OCI-LY7 (cell line): ENCODE measurements around the gene CD69. TPM values are rescaled to one million over a fixed set of nuclear protein-coding genes. Genes with fewer than 3 reads are reported as not detected.
A peak's percentile ranks its signal among the peaks of the same experiment; 100 is the strongest.

ENCODE experiments used
- BruUV-seq: library from RNA; stranded (reverse); fragments of 400-500 nt; replicated peaks from 2 replicates; lab custom pipeline; 2021; lab: Mats Ljungman, UMichigan
- CTCF ChIA-PET: fragments of 300-600 bp; sonication (Branson Sonifier 250); formaldehyde crosslinking; loops from one replicate; lab custom pipeline; 2022; ENCODE audit warnings: antibody characterized with exemption; ENCODE audit not compliant: unreplicated experiment; lab: Charles Lee
- POLR2A ChIA-PET: fragments of 300-600 bp; sonication (Branson Sonifier 250); formaldehyde crosslinking; loops from one replicate; lab custom pipeline; 2022; ENCODE audit warnings: antibody characterized with exemption; lab: Charles Lee
- DNase-seq: peaks from one replicate; pipeline ENCODE4 v3.0.0-alpha.2; 2015; ENCODE audit warnings: low spot score
- H2AFZ ChIP-seq: fragments of 200-600 bp; sonication (generic), shearing (Covaris generic); 2 replicates; pipeline ENCODE4 v1.6.1; 2014; ENCODE audit warnings: mild to moderate bottlenecking, antibody characterized with exemption, low read length, moderate library complexity
- H3K27ac ChIP-seq: fragments of 200-600 bp; sonication (generic); 2 replicates; pipeline ENCODE4 v1.5.1; 2014; ENCODE audit warnings: mixed run types, low read depth, mild to moderate bottlenecking, moderate library complexity, low read length, inconsistent platforms; ENCODE audit not compliant: poor library complexity, severe bottlenecking
- H3K36me3 ChIP-seq: fragments of 200-600 bp; sonication (generic); 2 replicates; pipeline ENCODE4 v1.6.1; 2014; ENCODE audit warnings: mild to moderate bottlenecking, antibody characterized with exemption, low read length, moderate library complexity, mixed read lengths; ENCODE audit not compliant: insufficient read depth
- H3K4me1 ChIP-seq: fragments of 200-600 bp; sonication (generic); 2 replicates; pipeline ENCODE4 v1.5.1; 2014; ENCODE audit warnings: mild to moderate bottlenecking, low read length; ENCODE audit not compliant: insufficient read depth, poor library complexity, severe bottlenecking
- H3K4me2 ChIP-seq: fragments of 200-600 bp; sonication (generic); 2 replicates; pipeline ENCODE4 v1.6.1; 2014; ENCODE audit warnings: mild to moderate bottlenecking, low read length
- H3K4me3 ChIP-seq: fragments of 200-600 bp; sonication (generic); 2 replicates; pipeline ENCODE4 v1.5.1; 2014; ENCODE audit warnings: mild to moderate bottlenecking, low read depth, low read length; ENCODE audit not compliant: poor library complexity, severe bottlenecking
- H3K79me2 ChIP-seq: fragments of 200-600 bp; sonication (generic); 2 replicates; pipeline ENCODE4 v1.6.1; 2016; ENCODE audit warnings: low read depth, mild to moderate bottlenecking, low read length, moderate library complexity, mixed read lengths; ENCODE audit not compliant: insufficient read depth
- H3K9me2 ChIP-seq: fragments of 200-600 bp; sonication (generic); 2 replicates; pipeline ENCODE4 v1.6.1; 2016; ENCODE audit warnings: mild to moderate bottlenecking, low read length, mixed read lengths; ENCODE audit not compliant: insufficient read depth
- H3K9me3 ChIP-seq: fragments of 200-600 bp; sonication (generic); 2 replicates; pipeline ENCODE4 v1.6.1; 2014; ENCODE audit warnings: mild to moderate bottlenecking, mixed run types, low read length, mixed read lengths
- H4K20me1 ChIP-seq: fragments of 200-600 bp; sonication (generic); 2 replicates; pipeline ENCODE4 v1.6.1; 2014; ENCODE audit warnings: mild to moderate bottlenecking, antibody characterized with exemption, low read length, moderate library complexity, mixed read lengths; ENCODE audit not compliant: insufficient read depth
- CTCF ChIP-seq: fragments of 200-600 bp; sonication (generic); conservative IDR thresholded peaks from 2 replicates; pipeline ENCODE4 v1.5.1; 2014; ENCODE audit warnings: mild to moderate bottlenecking, antibody characterized with exemption, low read length, moderate library complexity, mixed read lengths
- EZH2phosphoT487 ChIP-seq: fragments of 200-600 bp; sonication (generic); IDR thresholded peaks from 2 replicates; pipeline ENCODE4 v1.6.1; 2018; ENCODE audit warnings: low read depth, borderline replicate concordance, mild to moderate bottlenecking, mixed run types, antibody characterized with exemption, low read length, moderate library complexity, mixed read lengths
- intact Hi-C: fragments of 100-400 bp; cut with micrococcal nuclease; formaldehyde crosslinking; loops from one replicate; pipeline ENCODE4 v1.10.0; 2022; ENCODE audit not compliant: unreplicated experiment
- total RNA-seq, 2 experiments: library from RNA; depleted of rRNA in 1 of 2; stranded (reverse); fragments of >200 nt in 1 of 2; shearing (Covaris generic) in 1 of 2; gene quantifications; 2 replicates each; pipeline ENCODE4 v1.2.3, GENCODE V29; 2014 to 2022

The CD69 gene
- total RNA-seq, 2 experiments from 2014 or later, result 10.3 to 12.3 TPM

GRCh38 chr12:9794484-9795093, 33.9 kb upstream of the CD69 start:
- H3K4me2 ChIP-seq, result peak overlapping the region; percentile 25; the same call in 1 of the 2 replicates
- no peaks in the 10 kb centered on the region for H3K36me3 ChIP-seq
- ChIA-PET CTCF (interaction anchor here (1.1 to 6.9 kb wide), 2 partner anchors 36 to 45 kb away, joined by 3 to 65 read pairs; no protein-coding TSS in a partner anchor), POLR2A (interaction anchor here (0.6 to 4.7 kb wide), 8 partner anchors 11 to 167 kb away, joined by 3 to 25 read pairs (median 4); no protein-coding TSS in a partner anchor)
- H3K9me2 ChIP-seq, result no peaks in the 10 kb centered on the region
- no peak for TF ChIP-seq EZH2phosphoT487
- TF ChIP-seq CTCF, result no peak
- no peaks in the 10 kb centered on the region for H4K20me1 ChIP-seq
- no peak overlapping the region for H3K27ac ChIP-seq
- H3K4me1 ChIP-seq, result peaks cover 26% of the 10 kb centered on the region
- no peak overlapping the region for H3K4me3 ChIP-seq
- no TSS peak for BruUV-seq
- H3K9me3 ChIP-seq, result no peaks in the 10 kb centered on the region
- H3K79me2 ChIP-seq, result no peaks in the 10 kb centered on the region
- H2AFZ ChIP-seq, result no peak overlapping the region
- intact Hi-C loops, result loop anchor here (5.0 to 10.0 kb wide), 2 partner anchors 162 to 470 kb away; no protein-coding TSS in a partner anchor
- DNase-seq, result no peak

GRCh38 chr12:9793779-9794395, 33.2 kb upstream of the CD69 start:
- peak; percentile 50 for DNase-seq
- Histone ChIP-seq H3K79me2 (no peaks in the 10 kb centered on the region), H3K27ac (no peak overlapping the region), H4K20me1 (no peaks in the 10 kb centered on the region), H2AFZ (no peak overlapping the region), H3K9me3 (no peaks in the 10 kb centered on the region), H3K9me2 (no peaks in the 10 kb centered on the region), H3K4me1 (peaks cover 26% of the 10 kb centered on the region), H3K4me2 (peak overlapping the region; percentile 25; the same call in 1 of the 2 replicates), H3K36me3 (no peaks in the 10 kb centered on the region), H3K4me3 (no peak overlapping the region)
- ChIA-PET POLR2A (interaction anchor here (0.6 to 4.7 kb wide), 6 partner anchors 32 to 168 kb away, joined by 3 to 25 read pairs (median 4); no protein-coding TSS in a partner anchor), CTCF (interaction anchor here (6.9 kb wide), 1 partner anchor 44 kb away, joined by 65 read pairs; no protein-coding TSS in a partner anchor)
- TF ChIP-seq EZH2phosphoT487 (no peak), CTCF (no peak)
- intact Hi-C loops, result loop anchor here (10.0 kb wide), 1 partner anchor 469 kb away; no protein-coding TSS in a partner anchor
- no TSS peak for BruUV-seq
